HCEC 1CT (cell line): ENCODE measurements around the gene SAP130.
"Not testable (repeated sequence)": the region's sequence is repeated elsewhere in the genome, so short reads cannot be mapped to it uniquely, and the experiment has no call there.

Source experiments
- DNase-seq: peaks from one replicate; pipeline ENCODE4 v3.0.0-alpha.2; 2017

SAP130 gene

GRCh38 chr2:127945281-127945680 is 82.6 kb downstream of the SAP130 start:
- no peak for DNase-seq

- peak; percentile 2 for DNase-seq
Observed at GRCh38 chr2:127943186-127943585, 84.7 kb downstream of the SAP130 start.

GRCh38 chr2:127942002-127942401 is 85.9 kb downstream of the SAP130 start:
- no peak for DNase-seq

GRCh38 chr2:127941461-127941860 is 86.4 kb downstream of the SAP130 start:
- no peak for DNase-seq

GRCh38 chr2:127940641-127941040 is 87.2 kb downstream of the SAP130 start:
- no peak for DNase-seq

GRCh38 chr2:127935337-127935736 is 92.5 kb downstream of the SAP130 start:
- DNase-seq: no peak

- DNase-seq: peak; percentile 75
Observed at GRCh38 chr2:127932199-127932876, 95.5 kb downstream of the SAP130 start.

- DNase-seq: no peak
Observed at GRCh38 chr2:127929449-127929848, 98.4 kb downstream of the SAP130 start.

- no peak for DNase-seq
Observed at GRCh38 chr2:127927384-127927783, 100.5 kb downstream of the SAP130 start.

GRCh38 chr2:127917916-127918315 is 109.9 kb downstream of the SAP130 start:
- peak; percentile 2 for DNase-seq

GRCh38 chr2:127913808-127914457 is 113.9 kb downstream of the SAP130 start:
- no peak for DNase-seq

- DNase-seq: no peak
Observed at GRCh38 chr2:127911737-127912136, 116.1 kb downstream of the SAP130 start.

GRCh38 chr2:127910415-127910814 is 117.4 kb downstream of the SAP130 start:
- no peak for DNase-seq

GRCh38 chr2:127909019-127909418 is 118.8 kb downstream of the SAP130 start:
- no peak for DNase-seq

- DNase-seq: not testable (repeated sequence)
Observed at GRCh38 chr2:127907733-127908400, 120.0 kb downstream of the SAP130 start.

GRCh38 chr2:127906206-127906926 is 121.5 kb downstream of the SAP130 start:
- no peak for DNase-seq

- DNase-seq: no peak
Observed at GRCh38 chr2:127901339-127902056, 126.4 kb downstream of the SAP130 start.

GRCh38 chr2:127897531-127898211 is 130.2 kb downstream of the SAP130 start:
- DNase-seq: no peak

- DNase-seq: no peak
Observed at GRCh38 chr2:127893494-127893893, 134.4 kb downstream of the SAP130 start.

- no peak for DNase-seq
Observed at GRCh38 chr2:127893033-127893432, 134.8 kb downstream of the SAP130 start.

- DNase-seq: peak; percentile 20
Observed at GRCh38 chr2:127891811-127892210, 136.0 kb downstream of the SAP130 start.
